HCT116 (cell line): ENCODE measurements around the gene EPG5. TPM values are rescaled to one million over a fixed set of nuclear protein-coding genes. Genes with fewer than 3 reads are reported as not detected.

Source experiments
- ATAC-seq: fragments of 200-7000 bp; cut with Tn5 transposase; 2 replicates; pipeline ENCODE4 v1.9.1; 2020; ENCODE audit warnings: mild to moderate bottlenecking, moderate library complexity
- BruUV-seq: library from RNA; stranded (reverse); fragments of 400-500 nt; replicated peaks from 2 replicates; lab custom pipeline; 2021; lab: Mats Ljungman, UMichigan
- CTCF ChIA-PET: fragments of 300-600 bp; sonication (Branson Sonifier 250); formaldehyde crosslinking; loops from one replicate; lab custom pipeline; 2021; ENCODE audit warnings: antibody characterized with exemption; lab: Charles Lee
- POLR2A ChIA-PET: fragments of 300-600, 350-600 bp; sonication (Branson Sonifier 250); formaldehyde crosslinking; loops from one replicate; lab custom pipeline; 2021; ENCODE audit warnings: antibody characterized with exemption; lab: Charles Lee
- RAD21 ChIA-PET, 2 experiments: fragments of 300-600 bp; sonication (Branson Sonifier 250); formaldehyde crosslinking; loops; one replicate each; lab custom pipeline; 2023; ENCODE audit warnings: low total read pairs in 2 of 2; ENCODE audit not compliant: uncharacterized antibody in 2 of 2, unreplicated experiment in 2 of 2, low non-redundant PET in 1 of 2; lab: Charles Lee
- DNase-seq: peaks from one replicate; pipeline ENCODE4 v3.0.0-alpha.2; 2010; ENCODE audit warnings: low read depth, low spot score
- H2AFZ ChIP-seq: fragments of 200-600 bp; shearing (Covaris generic), sonication (generic); 2 replicates; pipeline ENCODE4 v1.6.1; 2017; ENCODE audit warnings: low read depth, mixed run types, mixed read lengths, antibody characterized with exemption, low read length; ENCODE audit not compliant: poor library complexity, severe bottlenecking
- H3K27ac ChIP-seq: 2 replicates; pipeline ENCODE4 v1.5.1; 2012; ENCODE audit warnings: low read depth, low read length
- H3K27me3 ChIP-seq: fragments of 200-600 bp; sonication (generic); 2 replicates; pipeline ENCODE4 v1.6.1; 2016; ENCODE audit warnings: mixed run types, low read length, mixed read lengths; ENCODE audit not compliant: insufficient read depth
- H3K36me3 ChIP-seq, 2 experiments: fragments of 200-500 bp in 1 of 2; fragments of 200-600 bp in 1 of 2; sonication (Bioruptor generic) in 1 of 2; sonication (generic) in 1 of 2; 2 replicates each; pipeline versions ENCODE4 v1.5.1 to v1.6.1; 2014 to 2016; ENCODE audit warnings: low read length in 2 of 2, inconsistent platforms in 1 of 2, mixed read lengths in 1 of 2, mixed run types in 1 of 2; ENCODE audit not compliant: insufficient read depth in 2 of 2, control insufficient read depth in 1 of 2
- H3K4me1 ChIP-seq, 2 experiments: fragments of 200-600 bp in 1 of 2; sonication (generic) in 1 of 2; 2 replicates each; pipeline versions ENCODE4 v1.5.1 to v1.6.1; 2012 to 2017; ENCODE audit warnings: low read length in 2 of 2, inconsistent platforms in 1 of 2, mild to moderate bottlenecking in 1 of 2, mixed read lengths in 1 of 2, mixed run types in 1 of 2, moderate library complexity in 1 of 2; ENCODE audit not compliant: insufficient read depth in 2 of 2, control insufficient read depth in 1 of 2
- H3K4me2 ChIP-seq: fragments of 200-600 bp; sonication (generic); 2 replicates; pipeline ENCODE4 v1.6.1; 2017; ENCODE audit warnings: mixed run types, low read length, mixed read lengths
- H3K4me3 ChIP-seq, 2 experiments: fragments of 200-600 bp in 1 of 2; sonication (generic) in 1 of 2; replicated peaks in 1 of 2; 2 replicates each; pipeline ENCODE4 v1.5.1; 2011 to 2016; ENCODE audit warnings: low read length in 2 of 2, control low read depth in 1 of 2, low read depth in 1 of 2, mild to moderate bottlenecking in 1 of 2, mixed read lengths in 1 of 2, mixed run types in 1 of 2
- H3K79me2 ChIP-seq: fragments of 200-600 bp; sonication (generic); 2 replicates; pipeline ENCODE4 v1.6.1; 2017; ENCODE audit warnings: mild to moderate bottlenecking, mixed run types, low read length, moderate library complexity, mixed read lengths; ENCODE audit not compliant: insufficient read depth
- H3K9ac ChIP-seq: fragments of 200-600 bp; sonication (generic); 2 replicates; pipeline ENCODE4 v1.6.1; 2016; ENCODE audit warnings: low read length, mixed read lengths
- H3K9me2 ChIP-seq: fragments of 200-600 bp; sonication (generic), shearing (Covaris generic); 2 replicates; pipeline ENCODE4 v1.6.1; 2017; ENCODE audit warnings: mixed run types, mild to moderate bottlenecking, moderate library complexity; ENCODE audit not compliant: insufficient read depth
- H3K9me3 ChIP-seq, 2 experiments: fragments of 200-500 bp in 1 of 2; fragments of 200-600 bp in 1 of 2; sonication (Bioruptor generic) in 1 of 2; sonication (generic) in 1 of 2; 2 replicates each; pipeline ENCODE4 v1.6.1; 2014 to 2017; ENCODE audit warnings: low read length in 2 of 2, mixed read lengths in 2 of 2, inconsistent platforms in 1 of 2, low read depth in 1 of 2, mild to moderate bottlenecking in 1 of 2, mixed run types in 1 of 2, moderate library complexity in 1 of 2; ENCODE audit not compliant: control insufficient read depth in 1 of 2, insufficient read depth in 1 of 2
- H4K20me1 ChIP-seq: fragments of 200-600 bp; sonication (generic), shearing (Covaris generic); 2 replicates; pipeline ENCODE4 v1.6.1; 2017; ENCODE audit warnings: mixed run types, mild to moderate bottlenecking, moderate library complexity; ENCODE audit not compliant: insufficient read depth
- CEBPB ChIP-seq: IDR thresholded peaks from 2 replicates; pipeline ENCODE4 v1.6.1; 2012; ENCODE audit warnings: low read depth
- ELF1 ChIP-seq: IDR thresholded peaks from 2 replicates; pipeline ENCODE4 v1.6.1; 2012; ENCODE audit warnings: low read depth, borderline replicate concordance
- EZH2phosphoT487 ChIP-seq: fragments of 200-600 bp; IDR thresholded peaks from 2 replicates; pipeline ENCODE4 v1.6.1; 2018; ENCODE audit warnings: antibody characterized with exemption, borderline replicate concordance
- FOSL1 ChIP-seq: IDR thresholded peaks from 2 replicates; pipeline ENCODE4 v1.6.1; 2012; ENCODE audit warnings: low read depth
- JUND ChIP-seq: IDR thresholded peaks from 2 replicates; pipeline ENCODE4 v1.6.1; 2012
- SP1 ChIP-seq: IDR thresholded peaks from 2 replicates; pipeline ENCODE4 v1.6.1; 2012; ENCODE audit warnings: low read depth
- SRF ChIP-seq: IDR thresholded peaks from 2 replicates; pipeline ENCODE4 v1.6.1; 2012; ENCODE audit warnings: low read depth
- YY1 ChIP-seq: IDR thresholded peaks from 2 replicates; pipeline ENCODE4 v1.6.1; 2011; ENCODE audit warnings: low read length, low read depth, moderate library complexity, mild to moderate bottlenecking; ENCODE audit not compliant: insufficient replicate concordance; ENCODE audit errors: extremely low read depth
- ZFX ChIP-seq: fragments of 450-650 bp; IDR thresholded peaks from 2 replicates; pipeline ENCODE4 v1.6.1; 2017
- ZNF274 ChIP-seq: fragments of 200-500 bp; sonication (Bioruptor generic); IDR thresholded peaks from 2 replicates; pipeline ENCODE4 v1.6.1; 2014; ENCODE audit warnings: mild to moderate bottlenecking, low read depth, low read length, inconsistent platforms
- intact Hi-C: fragments of 100-400 bp; cut with micrococcal nuclease; formaldehyde crosslinking; loops from 2 replicates; pipeline ENCODE4 v1.10.0; 2022
- total RNA-seq: library from RNA; stranded (reverse); gene quantifications from one replicate; pipeline ENCODE4 v1.2.1, GENCODE V29; 2021; ENCODE audit not compliant: unreplicated experiment
- TF ChIP-seq, protein P1 (sequence below), 3 experiments: fragments of 200-600 bp in 1 of 3; sonication (generic) in 1 of 3; IDR thresholded peaks in 2 of 3; conservative IDR thresholded peaks in 1 of 3; 2 replicates each; pipeline ENCODE4 v1.5.1; 2012 to 2017; ENCODE audit warnings: low read depth in 2 of 3, low read length in 2 of 3, antibody characterized with exemption in 1 of 3, borderline replicate concordance in 1 of 3, control low read depth in 1 of 3, mild to moderate bottlenecking in 1 of 3, mixed read lengths in 1 of 3, mixed run types in 1 of 3, moderate library complexity in 1 of 3; ENCODE audit not compliant: insufficient read depth in 1 of 3
- TF ChIP-seq, protein P2 (sequence below): IDR thresholded peaks from 2 replicates; pipeline ENCODE4 v1.6.1; 2012

Gene EPG5
- total RNA-seq, 1 experiment from 2014 or later: 12.9 TPM

DNA sequence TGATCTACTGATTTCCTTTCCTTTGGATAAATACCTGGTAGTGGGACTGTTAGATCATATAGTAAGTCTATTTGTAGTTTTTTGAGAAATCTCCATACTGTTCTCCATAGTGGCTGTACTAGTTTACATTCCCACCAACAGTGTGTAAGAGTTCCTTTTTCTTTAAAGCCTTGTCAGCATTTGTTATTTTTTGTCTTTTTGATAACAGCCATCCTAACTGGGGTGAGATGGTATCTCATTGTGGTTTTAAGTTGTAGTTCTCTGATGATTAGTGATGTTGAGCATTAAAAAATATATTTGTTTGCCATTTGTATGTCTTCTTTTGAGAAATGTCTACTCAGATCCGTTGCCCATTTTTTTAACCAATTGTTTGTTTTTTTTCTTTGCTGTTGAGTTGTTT, 33.9 kb upstream of the EPG5 start:
- no peak overlapping the region for H3K9ac ChIP-seq
- H3K4me2 ChIP-seq: no peak overlapping the region
- peaks cover 0 to 10% of the 10 kb centered on the region in 2 experiments; a peak in 1 of 4 replicates for H3K36me3 ChIP-seq
- intact Hi-C loops: no loop called here
- RAD21 ChIA-PET: no interaction called here
- no peak overlapping the region for H3K4me3 ChIP-seq
- no peak for DNase-seq
- ATAC-seq: no peak
- BruUV-seq: no TSS peak
- H2AFZ ChIP-seq: no peak overlapping the region
- H3K9me2 ChIP-seq: no peaks in the 10 kb centered on the region
- no peaks in the 10 kb centered on the region for H3K9me3 ChIP-seq
- H3K79me2 ChIP-seq: no peaks in the 10 kb centered on the region
- TF ChIP-seq SRF (no peak), CEBPB (no peak), YY1 (no peak), ELF1 (no peak), FOSL1 (no peak), ZNF274 (no peak)
- TF ChIP-seq, protein P1, sequence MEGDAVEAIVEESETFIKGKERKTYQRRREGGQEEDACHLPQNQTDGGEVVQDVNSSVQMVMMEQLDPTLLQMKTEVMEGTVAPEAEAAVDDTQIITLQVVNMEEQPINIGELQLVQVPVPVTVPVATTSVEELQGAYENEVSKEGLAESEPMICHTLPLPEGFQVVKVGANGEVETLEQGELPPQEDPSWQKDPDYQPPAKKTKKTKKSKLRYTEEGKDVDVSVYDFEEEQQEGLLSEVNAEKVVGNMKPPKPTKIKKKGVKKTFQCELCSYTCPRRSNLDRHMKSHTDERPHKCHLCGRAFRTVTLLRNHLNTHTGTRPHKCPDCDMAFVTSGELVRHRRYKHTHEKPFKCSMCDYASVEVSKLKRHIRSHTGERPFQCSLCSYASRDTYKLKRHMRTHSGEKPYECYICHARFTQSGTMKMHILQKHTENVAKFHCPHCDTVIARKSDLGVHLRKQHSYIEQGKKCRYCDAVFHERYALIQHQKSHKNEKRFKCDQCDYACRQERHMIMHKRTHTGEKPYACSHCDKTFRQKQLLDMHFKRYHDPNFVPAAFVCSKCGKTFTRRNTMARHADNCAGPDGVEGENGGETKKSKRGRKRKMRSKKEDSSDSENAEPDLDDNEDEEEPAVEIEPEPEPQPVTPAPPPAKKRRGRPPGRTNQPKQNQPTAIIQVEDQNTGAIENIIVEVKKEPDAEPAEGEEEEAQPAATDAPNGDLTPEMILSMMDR (IDR thresholded peaks at IDR 0.05 in 2 of 3, conservative IDR thresholded peaks at IDR 0.05 in 1 of 3; ENCODE audit: borderline replicate concordance in 1 of 3, insufficient read depth in 1 of 3, low read depth in 2 of 3, low read length in 2 of 3): no peak
- CTCF ChIA-PET: no interaction called here
- H3K27ac ChIP-seq: no peak overlapping the region
- no peaks in the 10 kb centered on the region for H3K4me1 ChIP-seq
- POLR2A ChIA-PET: no interaction called here
- no peaks in the 10 kb centered on the region for H3K27me3 ChIP-seq
- H4K20me1 ChIP-seq: no peaks in the 10 kb centered on the region

DNA sequence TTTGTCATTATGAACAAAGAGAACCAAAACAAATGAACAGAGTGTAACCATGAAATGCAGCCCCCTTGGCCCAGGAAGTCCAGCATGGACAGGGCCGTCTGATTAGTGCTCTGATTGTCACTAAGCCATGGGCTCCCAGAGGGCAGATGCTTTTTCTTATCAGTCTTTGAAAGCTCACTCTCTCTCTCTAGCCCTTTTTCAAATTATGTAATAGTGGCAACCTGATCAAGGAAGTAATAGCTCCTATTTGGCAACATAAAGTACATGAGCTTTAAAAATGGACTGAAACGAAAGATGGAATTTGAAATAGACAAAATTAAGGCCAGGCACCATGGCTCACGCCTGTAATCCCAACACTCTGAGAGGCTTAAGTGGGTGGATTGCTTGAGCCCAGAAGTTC, 32.4 kb upstream of the EPG5 start:
- no peaks in the 10 kb centered on the region for H3K27me3 ChIP-seq
- H2AFZ ChIP-seq: no peak overlapping the region
- intact Hi-C loops: no loop called here
- ChIA-PET RAD21 (no interaction called here), POLR2A (no interaction called here), CTCF (no interaction called here)
- TF ChIP-seq EZH2phosphoT487 (no peak), JUND (no peak), ZFX (no peak), ZNF274 (no peak), SP1 (no peak)
- TF ChIP-seq, protein P2, sequence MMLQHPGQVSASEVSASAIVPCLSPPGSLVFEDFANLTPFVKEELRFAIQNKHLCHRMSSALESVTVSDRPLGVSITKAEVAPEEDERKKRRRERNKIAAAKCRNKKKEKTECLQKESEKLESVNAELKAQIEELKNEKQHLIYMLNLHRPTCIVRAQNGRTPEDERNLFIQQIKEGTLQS: no peak
- no peaks in the 10 kb centered on the region for H4K20me1 ChIP-seq
- peaks cover 0 to 6% of the 10 kb centered on the region in 2 experiments; a peak in 1 of 4 replicates for H3K36me3 ChIP-seq
- H3K9ac ChIP-seq: no peak overlapping the region
- H3K9me3 ChIP-seq: no peaks in the 10 kb centered on the region
- H3K4me3 ChIP-seq: no peak overlapping the region
- ATAC-seq: no peak
- H3K79me2 ChIP-seq: no peaks in the 10 kb centered on the region
- no TSS peak for BruUV-seq
- no peak overlapping the region for H3K4me2 ChIP-seq
- DNase-seq: no peak
- no peak overlapping the region for H3K27ac ChIP-seq
- H3K9me2 ChIP-seq: no peaks in the 10 kb centered on the region
- H3K4me1 ChIP-seq: no peaks in the 10 kb centered on the region
